Effector CD8-positive, alpha-beta T cell (primary cell): ENCODE measurements around the gene FBLN2.

ENCODE experiments used
- DNase-seq: peaks from one replicate; lab custom pipeline; 2025; lab: John Stamatoyannopoulos, UW

FBLN2 gene

DNA sequence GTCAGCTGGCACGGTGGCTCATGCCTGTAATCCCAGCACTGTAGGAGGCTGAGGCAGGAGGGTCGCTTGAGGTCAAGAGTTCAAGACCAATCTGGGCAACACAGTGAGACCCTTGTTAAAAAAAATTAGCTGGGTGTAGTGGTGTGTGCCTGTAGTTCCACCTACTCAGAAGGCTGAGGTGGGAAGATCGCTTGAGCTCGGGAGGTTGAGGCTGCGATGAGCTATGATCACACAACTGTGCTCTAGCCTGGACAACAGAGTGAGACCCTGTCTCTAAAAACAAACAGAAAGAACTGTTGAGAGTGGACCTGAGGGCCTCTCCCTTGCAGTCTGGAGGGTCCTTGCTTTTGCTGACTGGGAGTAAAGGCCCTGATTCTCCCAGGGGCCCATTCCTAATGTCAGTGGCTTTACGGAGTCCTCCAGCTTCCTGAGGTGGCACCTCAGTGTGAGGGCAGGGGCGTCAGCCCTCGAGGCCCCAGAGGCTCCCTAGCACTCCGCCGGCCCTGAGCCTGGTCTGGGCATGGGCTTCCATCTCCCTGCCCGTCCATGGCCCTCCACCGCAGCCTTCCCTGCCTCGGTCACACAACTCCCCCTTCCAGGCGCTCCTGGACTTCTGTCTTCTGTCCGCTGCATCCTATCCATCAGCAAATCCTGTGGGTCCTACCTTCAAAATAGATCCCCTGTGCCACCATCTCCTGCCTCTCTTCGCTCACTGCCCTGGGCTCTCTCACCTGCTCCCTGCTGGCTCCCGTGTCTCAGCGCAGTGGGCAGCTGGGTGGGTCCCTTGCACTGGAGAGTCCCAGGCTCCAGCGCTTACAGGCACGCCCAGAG lies 19.0 kb downstream of the FBLN2 start:
- DNase-seq = no peak

DNA sequence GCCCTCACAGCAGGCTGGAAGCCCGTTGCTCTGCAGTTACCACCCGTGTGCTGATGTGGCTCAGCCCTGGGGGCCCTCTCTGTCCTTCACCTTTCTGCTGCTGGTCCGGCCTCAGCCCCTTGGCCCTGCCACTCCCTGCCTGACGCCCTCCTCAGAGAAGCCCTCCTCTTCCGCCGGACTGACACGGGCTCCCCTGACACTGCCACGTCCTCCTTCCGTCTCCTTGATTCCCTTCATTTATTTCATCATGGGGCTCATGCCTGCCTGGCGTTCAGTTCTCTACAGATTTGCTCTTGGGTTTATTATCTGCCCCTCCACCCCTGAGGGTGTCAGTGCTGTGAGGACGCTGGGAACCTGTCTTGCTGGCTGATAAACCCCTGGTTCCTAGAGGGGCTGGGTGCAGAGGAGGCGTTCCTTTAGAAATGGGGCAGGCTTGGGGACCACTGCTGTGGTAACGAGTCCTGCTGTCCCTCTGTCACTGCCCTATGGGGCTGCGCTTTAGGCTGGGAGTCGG lies 19.6 kb downstream of the FBLN2 start:
- DNase-seq = no peak

DNA sequence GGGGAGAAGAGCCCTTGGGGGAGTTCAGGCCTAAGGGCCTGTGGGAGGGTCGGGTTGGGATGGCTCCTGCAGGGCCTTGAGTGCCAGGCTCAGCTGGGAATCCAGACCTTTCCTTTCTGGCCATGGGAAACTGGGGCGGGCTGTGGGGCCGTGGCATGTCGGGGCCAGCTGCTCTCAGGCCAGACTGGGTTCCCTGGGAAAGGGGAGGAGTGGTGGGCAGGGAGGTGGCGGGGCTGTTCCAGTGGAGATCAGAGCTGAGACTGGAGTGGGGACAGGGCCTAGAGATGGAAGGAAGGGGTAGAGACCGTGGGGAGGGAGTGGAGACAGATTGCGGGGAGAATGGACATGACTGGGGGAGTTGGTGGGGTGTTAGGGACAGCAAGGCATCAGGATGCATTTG lies 20.3 kb downstream of the FBLN2 start:
- DNase-seq = no peak

DNA sequence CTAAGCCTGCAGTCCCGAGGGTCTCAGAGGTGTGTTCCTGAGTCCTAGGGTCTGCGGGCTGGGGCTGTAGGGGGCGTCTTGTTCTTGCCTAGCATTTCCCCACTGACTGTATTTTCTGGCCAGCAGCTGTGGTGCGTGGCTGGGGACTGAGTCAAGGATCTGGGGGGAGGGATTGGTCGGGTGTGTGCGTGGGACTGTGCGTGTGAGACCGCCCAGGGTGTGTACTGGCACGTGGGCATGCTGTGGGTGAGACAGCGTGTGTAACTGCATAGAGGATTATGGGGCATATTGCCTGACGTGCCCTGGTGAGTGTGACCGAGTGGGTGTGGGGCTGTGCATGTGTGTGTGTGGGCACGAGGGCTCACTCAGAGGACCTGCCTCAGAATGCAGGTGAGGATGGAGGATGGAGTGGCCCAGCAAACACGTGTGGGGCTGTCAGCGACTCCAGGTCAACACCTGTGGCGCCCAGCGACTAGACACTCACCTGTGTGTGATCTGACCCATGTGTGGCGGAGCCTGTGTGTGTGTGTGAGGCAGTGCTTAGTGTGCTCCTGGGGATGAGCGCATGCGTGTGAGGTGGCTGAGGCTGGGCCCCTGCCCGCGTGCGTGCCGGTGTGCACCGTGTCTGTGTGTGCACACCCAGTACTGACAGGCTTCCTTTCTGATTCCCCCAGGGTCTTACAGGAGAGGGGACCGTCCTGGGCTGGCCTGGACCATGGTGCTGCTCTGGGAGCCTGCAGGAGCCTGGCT lies 20.9 kb downstream of the FBLN2 start:
- DNase-seq = no peak

DNA sequence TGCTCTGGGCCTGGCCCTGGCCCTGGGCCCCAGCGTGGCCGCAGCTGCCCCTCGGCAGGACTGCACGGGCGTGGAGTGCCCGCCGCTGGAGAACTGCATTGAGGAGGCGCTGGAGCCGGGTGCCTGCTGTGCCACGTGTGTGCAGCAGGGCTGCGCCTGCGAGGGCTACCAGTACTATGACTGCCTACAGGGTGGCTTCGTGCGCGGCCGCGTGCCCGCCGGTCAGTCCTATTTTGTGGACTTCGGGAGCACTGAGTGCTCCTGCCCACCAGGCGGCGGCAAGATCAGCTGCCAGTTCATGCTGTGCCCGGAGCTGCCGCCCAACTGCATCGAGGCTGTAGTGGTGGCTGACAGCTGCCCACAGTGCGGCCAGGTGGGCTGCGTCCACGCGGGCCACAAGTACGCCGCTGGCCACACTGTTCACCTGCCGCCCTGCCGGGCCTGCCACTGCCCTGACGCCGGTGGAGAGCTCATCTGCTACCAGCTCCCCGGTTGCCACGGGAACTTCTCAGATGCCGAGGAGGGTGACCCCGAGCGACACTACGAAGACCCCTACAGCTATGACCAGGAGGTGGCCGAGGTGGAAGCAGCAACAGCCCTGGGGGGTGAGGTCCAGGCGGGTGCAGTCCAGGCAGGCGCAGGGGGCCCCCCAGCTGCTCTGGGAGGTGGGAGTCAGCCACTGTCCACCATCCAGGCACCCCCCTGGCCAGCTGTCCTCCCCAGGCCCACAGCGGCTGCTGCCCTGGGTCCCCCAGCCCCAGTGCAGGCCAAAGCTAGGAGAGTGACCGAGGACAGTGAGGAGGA lies 21.7 kb downstream of the FBLN2 start:
- DNase-seq = no peak

DNA sequence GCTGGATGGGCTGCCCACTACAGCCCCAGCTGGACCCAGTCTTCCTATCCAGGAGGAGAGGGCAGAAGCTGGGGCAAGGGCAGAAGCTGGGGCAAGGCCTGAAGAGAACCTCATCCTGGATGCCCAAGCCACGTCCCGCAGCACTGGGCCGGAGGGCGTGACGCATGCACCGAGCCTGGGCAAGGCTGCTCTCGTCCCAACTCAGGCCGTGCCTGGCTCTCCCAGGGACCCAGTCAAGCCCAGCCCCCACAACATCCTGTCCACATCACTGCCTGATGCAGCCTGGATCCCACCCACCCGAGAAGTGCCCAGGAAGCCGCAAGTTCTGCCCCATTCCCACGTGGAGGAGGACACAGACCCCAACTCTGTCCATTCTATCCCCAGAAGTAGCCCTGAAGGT lies 22.3 kb downstream of the FBLN2 start:
- DNase-seq = no peak

DNA sequence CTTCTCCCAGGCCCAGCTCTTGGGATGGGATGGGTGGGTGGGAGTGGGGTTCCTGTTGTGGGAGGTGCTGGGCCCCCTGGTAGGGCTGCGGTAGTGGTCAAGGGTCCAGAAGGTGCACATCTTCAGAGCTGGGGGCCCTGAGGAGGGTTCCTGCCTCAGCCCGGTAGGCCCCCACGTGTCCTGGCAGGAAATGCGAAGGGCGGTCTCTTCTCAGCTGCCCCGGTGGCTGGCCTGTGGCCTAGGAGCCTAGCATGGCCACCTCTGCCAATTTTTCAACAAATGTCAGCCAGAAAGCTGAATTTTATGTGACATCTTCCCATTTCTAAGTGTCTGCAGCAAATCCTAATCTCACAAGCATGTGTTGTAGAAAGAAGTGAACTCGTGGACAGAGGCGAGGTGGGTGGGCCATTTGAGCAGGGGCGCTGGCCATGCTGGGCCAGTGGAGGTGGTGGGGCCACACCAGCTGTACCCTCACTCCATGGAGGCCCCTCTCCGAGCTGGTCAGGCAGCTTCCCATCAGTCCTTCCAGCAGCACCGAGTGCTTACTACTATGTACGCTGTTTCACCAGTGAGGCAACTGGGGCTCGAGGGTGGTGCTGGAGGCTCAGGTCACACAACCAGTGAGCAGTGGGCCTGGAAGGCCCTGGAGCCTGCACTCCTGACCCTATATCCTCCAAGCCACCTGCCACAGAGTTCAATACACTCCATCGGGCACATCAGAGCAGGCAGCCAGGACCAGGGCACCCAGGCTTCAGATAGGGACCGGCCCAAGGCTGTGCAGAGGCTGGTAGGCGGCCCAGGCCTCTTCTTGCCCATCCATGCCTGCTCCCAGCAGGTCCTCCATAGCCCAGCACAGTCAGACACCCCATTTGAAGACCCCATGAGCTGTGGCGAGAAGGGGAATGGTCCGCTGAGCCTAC lies 23.2 kb downstream of the FBLN2 start:
- no peak for DNase-seq

DNA sequence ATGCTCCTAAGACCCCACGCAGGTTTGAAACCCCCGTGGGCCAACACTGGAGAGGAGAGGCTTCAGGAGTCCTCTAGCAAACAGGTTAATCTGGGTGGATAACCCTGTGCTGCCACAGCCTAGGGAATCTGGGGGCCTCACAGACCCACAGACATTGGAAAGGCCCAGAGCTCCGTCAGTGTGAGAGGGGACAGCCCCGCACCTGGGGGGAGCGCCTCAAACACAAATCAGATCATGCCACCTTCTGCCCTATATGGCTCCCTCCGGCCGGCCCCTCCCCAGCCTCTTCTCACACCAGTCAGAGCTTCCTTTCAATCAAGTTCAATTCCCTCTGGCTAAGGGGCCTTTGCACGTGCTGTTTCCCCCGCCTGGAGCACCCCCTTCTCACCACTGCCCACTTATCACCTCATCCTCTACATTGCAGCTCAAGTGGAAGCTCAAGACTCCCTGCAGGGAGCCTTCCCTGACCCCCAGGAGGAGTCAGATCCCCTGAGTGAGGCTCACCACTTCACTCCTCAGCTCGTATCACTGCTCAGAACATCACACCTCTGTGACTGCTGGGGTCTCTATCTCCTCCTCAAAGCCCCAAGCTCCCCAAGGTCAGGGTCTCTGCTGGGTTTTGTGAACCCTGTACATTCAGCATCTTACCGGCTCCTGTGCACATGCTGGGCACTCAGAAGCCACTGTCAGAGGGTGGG lies 24.1 kb downstream of the FBLN2 start:
- DNase-seq = no peak

DNA sequence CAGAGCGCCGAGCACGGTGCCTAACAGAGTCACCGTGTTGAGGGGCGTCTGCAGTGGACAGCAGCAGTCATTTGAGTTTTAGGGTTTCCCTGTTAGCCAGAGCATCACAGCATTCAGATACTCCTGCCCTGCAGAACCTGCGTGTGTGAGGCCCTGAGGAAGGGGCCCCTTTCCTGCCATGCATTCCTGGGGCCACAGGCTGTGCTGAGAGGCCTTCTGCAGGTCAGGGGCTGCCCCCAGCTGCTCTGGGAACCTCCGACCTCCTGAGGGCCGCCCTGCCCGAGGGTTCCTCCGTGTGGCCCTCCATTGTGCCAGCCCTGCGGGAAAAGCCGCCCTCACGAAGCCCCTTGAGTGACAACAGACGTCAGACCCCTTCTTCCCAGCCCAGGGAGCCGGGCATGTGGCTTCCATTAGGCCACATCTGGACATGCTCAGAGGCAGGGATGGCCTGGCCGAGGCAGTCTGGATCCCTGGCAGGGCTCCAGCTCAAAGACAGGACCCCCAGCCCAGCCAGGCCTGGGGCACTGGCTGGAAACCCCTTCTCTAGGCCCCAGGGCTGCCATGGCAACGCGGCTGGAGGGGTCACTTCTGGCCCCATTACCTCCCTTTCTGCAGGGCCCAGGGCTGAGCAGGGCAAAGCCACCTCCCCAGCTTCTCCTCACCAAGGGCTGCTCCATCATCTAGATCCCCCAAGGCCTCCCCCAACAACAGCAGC lies 25.3 kb downstream of the FBLN2 start:
- no peak for DNase-seq

DNA sequence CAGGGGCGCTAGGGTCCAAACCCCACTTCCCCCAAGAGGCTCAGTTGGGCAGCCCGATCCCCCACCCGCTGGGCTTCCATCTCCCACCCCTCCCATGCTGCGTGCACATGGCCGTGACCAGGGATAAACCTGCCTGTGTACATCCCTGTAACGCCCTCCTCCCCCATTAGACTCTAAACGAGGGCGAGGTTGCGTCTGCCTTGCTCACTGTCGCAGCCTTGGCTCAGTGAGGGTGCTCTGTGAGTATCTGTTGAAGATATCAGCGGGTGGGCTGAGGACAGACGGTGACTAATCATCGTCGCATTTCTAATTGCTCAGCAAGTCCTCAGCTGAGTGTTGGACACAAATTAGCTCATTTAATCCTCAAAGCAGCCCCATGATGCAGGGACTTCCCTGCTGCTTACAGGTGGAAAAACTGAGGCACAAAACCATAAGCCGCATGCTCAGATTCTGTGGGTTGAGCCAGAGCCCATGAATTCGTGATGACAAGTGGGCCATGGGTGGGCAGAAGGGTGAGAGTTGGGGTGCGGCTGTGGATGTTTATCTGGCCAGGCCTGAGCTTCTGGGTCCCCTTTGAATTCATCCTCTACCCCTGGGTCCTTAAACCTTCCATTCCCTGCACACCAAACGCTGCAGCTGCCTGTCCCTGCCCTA lies 26.0 kb downstream of the FBLN2 start:
- no peak for DNase-seq

DNA sequence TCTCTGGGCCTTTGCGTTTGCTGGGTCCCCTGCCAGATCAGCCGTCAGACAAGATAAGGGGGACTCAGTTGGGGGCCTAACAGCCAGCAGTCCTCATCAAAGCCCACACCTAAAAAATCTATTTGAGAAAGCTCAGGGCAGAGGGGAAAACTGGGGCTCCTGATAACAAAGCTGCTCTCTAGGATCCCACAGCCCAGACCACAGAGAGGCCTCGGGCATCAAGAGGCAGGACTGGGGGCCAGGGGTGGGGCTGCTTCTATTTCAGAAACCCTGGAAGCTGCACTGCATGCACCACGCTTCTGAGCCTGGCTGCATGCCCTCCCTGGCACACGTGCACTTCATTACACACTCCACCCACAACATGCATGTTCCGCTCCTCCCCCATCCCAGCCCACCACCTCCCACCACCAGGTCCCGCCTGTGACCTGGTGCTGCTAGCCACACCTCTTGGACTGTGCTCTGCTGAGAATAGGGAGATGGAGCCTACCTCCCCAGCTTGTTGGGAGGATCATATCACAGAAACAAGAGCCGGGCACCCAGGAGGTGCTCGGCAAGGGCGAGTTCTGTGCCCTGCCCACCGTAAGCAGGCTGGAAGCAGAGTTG lies 26.6 kb downstream of the FBLN2 start:
- no peak for DNase-seq

DNA sequence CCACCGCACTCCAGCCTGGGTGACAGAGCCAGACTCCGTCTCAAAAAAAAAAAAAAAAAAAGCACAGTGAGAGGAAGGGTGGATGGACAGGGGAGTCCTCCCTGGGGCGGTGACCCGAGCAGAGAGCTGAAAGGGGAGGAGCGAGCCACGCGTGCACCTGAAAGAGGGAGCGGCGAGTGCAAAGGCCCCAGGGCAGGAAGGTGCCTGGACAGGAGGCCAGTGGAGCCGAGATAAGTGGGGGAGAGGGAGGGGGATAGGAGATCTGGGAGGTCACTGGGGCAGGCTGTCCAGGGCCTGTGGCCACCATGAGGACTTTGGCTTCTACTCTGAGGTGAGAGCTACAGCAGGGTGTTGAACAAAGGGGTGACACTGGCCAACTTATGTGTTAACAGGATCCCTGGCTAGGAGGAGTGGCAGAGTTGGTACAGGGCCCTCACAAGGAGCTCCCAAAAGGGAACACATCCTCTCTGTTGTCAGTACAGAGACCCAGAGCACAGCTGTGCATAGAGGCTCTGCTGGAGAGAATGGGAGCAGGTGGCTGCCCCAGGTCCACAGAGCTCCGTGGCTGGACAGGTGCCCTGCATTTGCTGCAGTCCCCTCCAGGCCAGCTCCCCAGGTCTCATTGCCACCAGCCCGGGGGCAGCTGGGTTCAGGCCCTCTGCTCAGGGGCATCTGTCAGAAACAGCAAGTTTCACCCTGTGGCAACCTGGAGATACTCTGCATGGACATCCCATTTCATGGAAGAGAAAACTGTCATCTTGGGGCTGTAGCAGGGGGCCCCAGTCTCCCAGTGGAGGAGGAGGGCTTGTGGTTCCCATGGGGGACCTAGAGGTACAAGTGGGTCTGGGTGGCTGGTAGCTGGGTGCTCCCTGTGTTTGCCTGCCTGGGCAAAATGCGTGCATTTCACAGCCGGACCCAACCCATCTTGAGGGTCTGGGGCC lies 28.5 kb downstream of the FBLN2 start:
- no peak for DNase-seq

DNA sequence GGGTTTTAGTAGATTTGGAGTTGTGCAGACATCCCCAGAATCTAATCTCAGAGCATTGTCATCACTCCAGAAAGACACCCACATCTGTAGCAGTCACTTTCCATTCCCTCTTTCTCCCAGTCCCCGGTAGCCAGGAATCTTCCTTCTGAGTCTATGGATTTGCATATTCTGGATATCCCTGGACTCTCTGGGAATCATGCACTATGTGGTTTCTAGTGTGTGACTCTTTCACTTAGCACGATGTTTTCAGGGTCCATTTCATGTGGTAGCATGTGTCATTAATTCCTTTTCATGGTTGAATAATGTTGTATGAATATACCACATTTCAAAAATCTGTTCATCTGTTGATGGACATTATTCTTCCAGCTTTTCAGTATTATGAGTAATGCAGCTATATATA lies 29.3 kb downstream of the FBLN2 start:
- DNase-seq = no peak

DNA sequence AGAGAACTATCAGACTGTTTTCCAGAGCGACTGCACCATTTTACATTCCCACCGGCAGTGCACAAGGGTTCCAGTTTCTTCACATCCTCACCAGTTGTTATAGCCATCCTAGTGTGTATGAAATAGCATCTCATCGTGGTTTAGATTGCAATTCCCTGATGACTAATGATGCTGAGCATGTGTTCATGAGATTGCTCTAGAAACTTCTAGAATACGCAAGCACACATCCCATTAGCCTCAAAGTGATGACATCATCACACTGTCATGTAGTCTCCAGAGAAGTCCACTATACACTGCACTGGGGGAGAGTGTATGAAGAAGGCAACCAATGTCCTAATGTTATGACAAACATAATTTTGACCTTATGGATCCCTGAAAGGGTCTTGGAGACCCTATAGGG lies 30.1 kb downstream of the FBLN2 start:
- DNase-seq = no peak

DNA sequence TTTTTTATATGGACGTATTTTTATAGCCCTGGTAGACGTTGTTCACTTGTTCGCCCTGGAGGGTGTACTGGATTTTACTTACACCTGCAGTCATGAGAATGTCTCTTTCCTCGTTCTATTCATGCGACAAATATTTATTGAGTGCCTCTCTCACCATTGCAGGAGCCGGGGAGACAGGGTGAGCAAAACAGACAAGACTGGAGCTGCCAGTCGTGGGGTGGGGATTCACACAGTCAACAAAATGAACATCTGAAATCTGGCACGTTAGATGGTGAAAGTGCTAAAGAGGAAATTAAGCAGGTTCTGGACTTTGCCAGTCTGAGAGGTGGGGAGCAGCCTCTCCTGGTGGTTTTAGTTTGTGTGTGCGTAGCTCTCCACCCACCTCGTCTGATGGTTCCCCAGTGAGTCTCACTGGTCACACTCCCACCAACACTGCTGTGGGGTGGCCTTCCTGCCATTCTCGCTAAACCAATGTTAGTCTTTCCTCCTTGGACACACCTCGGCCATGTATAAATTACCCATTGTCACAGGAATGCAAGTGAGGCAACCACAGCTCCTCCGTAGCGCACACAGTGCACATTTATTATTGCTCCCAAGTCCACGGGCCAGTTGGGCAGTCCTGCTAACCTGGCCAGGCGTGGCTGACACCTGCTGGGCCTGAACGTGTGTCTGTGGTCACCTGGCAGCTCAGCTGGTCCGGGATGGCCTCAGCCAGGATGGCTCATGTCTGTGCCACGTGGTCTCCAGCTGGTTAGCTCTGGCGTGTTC lies 31.5 kb downstream of the FBLN2 start:
- no peak for DNase-seq

DNA sequence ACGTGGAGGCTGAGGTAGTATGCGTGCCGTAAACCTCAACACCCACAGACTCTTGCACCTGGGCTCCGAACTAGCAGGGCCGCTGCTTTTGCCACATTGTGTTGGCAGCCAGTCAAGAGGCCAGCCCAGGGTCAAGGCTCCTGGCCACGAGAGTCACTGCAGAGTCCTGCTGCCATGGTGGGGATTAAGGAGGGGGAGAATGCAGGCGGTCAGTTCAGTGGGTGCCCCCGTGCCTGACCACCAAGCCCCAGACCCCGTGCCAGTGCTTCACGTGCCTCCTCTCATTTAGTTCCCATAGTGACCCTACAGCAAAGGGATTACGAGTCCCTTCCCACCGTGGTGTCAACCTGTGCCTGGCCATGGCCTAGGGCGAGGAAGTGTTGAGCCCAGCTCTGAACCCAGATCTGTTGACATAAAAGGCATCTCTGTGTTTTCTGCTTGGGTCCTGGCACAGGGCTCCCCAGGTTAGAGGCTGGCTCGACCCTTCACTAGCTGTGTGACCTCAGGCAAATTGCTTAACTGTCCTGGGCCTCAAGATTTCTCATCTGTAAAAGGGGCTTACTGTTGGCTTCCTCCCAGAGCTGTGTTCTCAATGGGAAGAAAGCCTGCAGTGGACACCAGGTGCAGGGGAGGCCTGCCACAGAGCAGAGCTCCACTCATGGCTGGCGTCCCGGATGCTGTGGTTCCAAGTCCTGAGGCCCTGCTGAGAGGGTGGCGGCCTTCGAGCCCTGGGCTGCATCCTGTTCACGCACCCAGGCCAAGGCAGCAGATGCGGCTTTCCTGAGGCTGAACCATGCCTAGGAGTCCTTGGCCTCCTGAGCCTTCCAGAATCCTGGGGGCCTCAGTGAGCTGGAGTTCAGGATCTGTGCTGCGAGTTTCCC lies 32.8 kb downstream of the FBLN2 start:
- DNase-seq = no peak
